ENCODE data around the gene USP9X.

Gene USP9X

DNA sequence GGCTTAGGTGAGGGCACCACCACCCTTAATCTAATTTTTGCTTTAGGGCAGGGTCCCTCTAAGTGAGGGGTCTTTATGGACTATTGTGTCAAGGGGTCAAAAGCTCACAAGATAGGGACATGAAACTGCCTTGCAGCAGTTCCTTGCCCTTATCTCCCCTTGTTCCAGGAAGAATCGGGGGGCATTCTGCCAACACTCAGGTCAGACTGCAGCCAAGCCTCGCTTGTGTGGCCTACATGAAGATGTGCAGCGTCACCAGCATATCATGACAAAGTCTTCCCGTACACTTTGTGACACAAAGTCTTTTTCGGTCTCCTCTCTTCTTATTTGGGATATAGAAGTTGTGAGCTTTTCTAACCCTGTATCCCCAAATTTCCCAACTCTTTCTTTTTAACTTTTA is 17.5 kb upstream of the USP9X start:
- DNase-seq (ENCODE audit: insufficient read length, low spot score) (no peak), FAIRE-seq (no peak)
- TF ChIP-seq, protein P1, sequence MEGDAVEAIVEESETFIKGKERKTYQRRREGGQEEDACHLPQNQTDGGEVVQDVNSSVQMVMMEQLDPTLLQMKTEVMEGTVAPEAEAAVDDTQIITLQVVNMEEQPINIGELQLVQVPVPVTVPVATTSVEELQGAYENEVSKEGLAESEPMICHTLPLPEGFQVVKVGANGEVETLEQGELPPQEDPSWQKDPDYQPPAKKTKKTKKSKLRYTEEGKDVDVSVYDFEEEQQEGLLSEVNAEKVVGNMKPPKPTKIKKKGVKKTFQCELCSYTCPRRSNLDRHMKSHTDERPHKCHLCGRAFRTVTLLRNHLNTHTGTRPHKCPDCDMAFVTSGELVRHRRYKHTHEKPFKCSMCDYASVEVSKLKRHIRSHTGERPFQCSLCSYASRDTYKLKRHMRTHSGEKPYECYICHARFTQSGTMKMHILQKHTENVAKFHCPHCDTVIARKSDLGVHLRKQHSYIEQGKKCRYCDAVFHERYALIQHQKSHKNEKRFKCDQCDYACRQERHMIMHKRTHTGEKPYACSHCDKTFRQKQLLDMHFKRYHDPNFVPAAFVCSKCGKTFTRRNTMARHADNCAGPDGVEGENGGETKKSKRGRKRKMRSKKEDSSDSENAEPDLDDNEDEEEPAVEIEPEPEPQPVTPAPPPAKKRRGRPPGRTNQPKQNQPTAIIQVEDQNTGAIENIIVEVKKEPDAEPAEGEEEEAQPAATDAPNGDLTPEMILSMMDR (IDR thresholded peaks at IDR 0.05; ENCODE audit: insufficient read depth, missing control alignments): no peak

DNA sequence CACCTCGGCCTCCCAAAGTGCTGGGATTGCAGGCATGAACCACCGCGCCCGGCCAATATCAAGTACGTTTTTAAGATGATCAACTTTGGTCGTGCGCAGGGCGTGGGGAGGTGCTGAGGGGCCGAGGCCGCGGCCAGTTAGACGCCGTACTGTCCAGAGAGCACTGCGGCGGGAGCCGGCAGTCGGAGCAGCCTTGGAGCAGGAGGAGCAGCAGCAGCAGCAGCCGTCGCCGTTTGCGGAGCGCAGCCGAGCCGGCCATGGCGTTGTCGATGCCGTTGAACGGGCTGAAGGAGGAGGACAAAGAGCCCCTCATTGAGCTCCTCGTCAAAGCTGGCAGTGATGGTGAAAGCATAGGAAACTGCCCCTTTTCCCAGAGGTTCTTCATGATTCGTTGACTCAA is 8.5 kb upstream of the USP9X start:
- FAIRE-seq: no peak
- DNase-seq (ENCODE audit: insufficient read length, low spot score): no peak
- TF ChIP-seq, protein P1 (IDR thresholded peaks at IDR 0.05; ENCODE audit: insufficient read depth, missing control alignments): no peak

DNA sequence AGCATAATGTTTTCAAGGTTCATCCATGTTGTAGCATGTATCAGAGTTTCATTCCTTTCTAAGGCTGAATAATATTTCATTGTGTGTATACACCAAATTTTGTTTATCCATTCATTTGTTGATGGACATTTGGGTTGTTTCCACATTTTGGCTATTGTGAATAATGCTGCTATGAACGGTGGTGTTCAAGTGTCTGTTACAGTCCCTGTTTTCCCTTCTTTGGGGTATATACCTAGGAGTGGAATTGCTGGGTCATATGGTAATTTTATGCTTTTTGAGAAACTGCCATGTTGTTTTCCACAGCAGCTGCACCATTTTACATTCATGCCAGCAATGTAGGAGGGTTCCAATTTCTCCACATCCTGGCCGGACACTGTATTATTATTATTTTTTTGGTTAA is 3.4 kb upstream of the USP9X start:
- TF ChIP-seq, protein P1 (IDR thresholded peaks at IDR 0.05; ENCODE audit: insufficient read depth, missing control alignments): no peak

DNA sequence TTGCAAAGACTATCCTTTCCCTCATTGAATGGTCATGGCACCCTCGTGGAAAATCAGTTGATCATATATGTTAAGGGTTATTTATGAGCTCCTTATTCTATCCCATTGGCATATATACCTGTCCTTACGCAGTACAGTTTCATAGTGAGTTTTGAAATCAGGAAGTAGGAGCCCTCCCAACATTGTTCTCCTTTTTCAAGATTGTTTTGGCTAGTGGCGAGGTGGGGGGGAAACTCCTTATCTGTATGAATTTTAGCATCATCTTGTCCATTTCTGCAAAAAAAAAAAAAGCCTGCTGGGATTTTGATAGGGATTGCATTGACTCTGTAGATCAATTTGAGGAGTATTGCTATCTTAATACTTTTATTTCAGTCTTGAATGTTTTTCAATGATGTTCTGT is 2.5 kb upstream of the USP9X start:
- TF ChIP-seq, protein P1 (IDR thresholded peaks at IDR 0.05; ENCODE audit: insufficient read depth, missing control alignments): no peak
- no peak for FAIRE-seq
- no peak for DNase-seq (ENCODE audit: insufficient read length, low spot score)

More for the DNA sequence above, 3.4 kb upstream of the USP9X start:
- DNase-seq (ENCODE audit: insufficient read length, low spot score): no peak
- no peak for FAIRE-seq

DNA sequence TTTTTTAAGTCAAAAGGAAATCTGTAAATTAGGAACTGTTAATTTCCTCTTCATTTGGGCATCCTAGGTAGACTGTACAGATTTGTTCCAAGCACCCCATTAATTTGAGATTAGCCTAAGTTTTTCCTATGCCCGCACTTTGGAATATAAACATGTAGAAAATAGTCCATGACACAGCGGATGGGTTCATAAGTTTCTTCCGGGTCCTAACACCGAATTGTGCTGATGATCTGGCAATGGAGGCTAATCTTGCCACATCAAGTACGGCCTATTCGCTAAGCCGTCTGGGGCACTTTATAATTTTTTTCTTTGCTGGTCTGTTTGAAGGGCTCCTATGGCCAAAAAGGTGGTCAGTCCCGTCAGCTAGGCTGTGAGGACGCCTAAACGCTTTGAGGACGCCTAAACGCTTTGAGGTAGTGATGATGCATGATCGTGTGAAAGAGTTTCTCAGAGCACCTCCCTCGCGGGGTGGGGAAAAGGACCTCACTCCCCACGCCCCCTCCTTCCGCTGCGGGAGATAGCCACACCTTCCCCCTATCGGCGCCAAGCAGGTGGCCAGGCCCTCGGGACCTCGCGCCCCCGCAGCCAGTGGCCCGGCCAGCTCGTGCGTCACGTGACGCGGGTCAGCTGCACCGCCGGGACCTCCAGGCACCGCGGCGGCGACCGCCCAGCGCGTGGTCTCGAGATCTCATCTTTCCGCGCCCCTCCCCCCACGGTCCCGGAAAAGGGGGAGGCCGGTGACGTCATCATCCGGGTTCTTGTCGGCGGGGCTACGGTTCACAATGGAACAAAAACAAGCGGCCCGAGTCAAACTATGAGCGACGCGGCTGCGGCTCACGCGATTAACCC is 977 bp upstream of the USP9X start:
- DNase-seq (ENCODE audit: insufficient read length, low spot score) (no peak), FAIRE-seq (peak; percentile 79)
- TF ChIP-seq, protein P1 (IDR thresholded peaks at IDR 0.05; ENCODE audit: insufficient read depth, missing control alignments): no peak

DNA sequence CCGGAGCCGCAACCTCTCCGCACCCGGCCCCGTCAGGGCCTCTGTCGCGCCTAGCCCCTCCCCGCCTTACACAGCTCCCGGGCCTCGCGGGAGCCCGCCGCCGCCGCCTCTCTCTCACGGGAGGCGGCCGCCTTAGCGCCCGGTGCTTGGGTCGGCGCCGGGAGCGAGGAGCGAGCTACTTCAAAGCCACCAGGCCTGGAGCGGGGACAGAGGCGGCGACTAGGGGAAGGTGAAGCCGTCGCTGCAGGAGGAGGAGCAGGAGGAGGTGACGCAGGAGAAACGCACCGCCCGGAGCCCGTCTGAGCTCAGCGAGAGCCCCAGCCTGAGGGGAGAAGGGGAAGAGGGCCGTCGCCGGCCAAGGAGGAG is 250 bp downstream of the USP9X start:
- TF ChIP-seq, protein P1 (IDR thresholded peaks at IDR 0.05; ENCODE audit: insufficient read depth, missing control alignments): no peak
- no peak for DNase-seq (ENCODE audit: insufficient read length, low spot score)
- no peak for FAIRE-seq

DNA sequence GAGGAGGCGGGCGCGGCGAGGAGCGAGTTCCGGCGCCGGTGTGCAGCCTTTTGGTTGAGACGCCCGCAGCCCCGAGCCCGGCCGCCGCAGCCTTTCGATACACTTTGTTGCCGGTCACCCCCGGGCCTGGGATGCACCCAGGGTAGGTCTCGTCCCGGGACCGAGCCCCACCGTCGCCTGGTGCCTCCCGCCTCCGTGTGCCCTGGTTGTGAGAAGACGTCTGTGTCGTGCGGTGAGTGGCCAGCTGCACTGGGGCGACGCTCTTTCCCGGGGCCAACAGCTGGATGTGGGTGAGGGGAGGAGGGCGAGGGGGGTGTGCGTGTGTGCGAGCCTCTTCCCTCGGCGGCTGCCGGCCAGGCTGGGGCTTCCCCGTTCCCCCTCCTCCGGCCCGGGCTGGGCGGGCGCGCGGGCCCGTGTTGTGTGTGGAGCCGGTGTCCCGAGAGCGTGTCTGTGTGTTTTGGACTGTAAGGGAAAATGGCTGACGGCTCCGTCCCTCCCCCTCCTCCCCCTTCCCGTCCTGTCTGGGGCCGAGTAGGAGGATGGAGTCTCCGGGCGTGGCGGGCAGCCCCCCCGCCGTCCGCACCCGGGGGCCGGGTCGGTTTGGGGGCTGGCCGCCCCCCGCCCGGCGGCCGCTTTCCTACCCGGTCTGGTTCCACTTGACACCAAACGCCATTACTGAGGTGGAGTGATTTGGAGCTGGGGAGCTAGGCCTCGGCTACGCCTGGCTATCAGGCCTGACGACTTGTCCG is 807 bp downstream of the USP9X start:
- DNase-seq (ENCODE audit: insufficient read length, low spot score) (no peak), FAIRE-seq (no peak)
- TF ChIP-seq, protein P1 (IDR thresholded peaks at IDR 0.05; ENCODE audit: insufficient read depth, missing control alignments): no peak
